ENCODE results near the gene SLC5A10.
"Not testable (repeated sequence)": the region's sequence is repeated elsewhere in the genome, so short reads cannot be mapped to it uniquely, and the experiment has no call there.

The SLC5A10 gene

DNA sequence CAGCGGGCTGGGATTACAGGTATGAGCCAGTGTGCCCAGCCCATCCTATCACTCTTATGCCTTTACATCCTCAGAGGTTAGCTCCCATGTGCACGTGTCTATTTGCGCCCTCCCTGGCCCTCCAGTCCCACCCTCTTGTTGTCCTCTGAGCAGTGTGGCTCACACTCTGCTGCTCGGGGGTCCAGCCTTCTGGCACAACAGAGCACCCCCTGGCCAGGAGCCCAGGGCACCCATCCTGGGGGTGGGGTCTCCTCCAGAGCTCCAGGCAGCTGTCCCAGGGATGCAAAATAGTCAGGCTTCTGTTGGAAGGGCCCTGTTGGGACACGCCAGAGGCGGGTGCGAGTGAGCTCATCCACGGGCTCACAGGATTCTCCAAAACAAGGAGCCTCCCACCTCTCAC is 64.3 kb downstream of the SLC5A10 start:
- H3K4me3 ChIP-seq (ENCODE audit: low read depth in 1 of 2, low read length in 2 of 2): no peak overlapping the region
- no peaks in the 10 kb centered on the region for H3K36me3 ChIP-seq (ENCODE audit: control insufficient read depth in 1 of 2, insufficient read depth in 2 of 2, low read length in 2 of 2)
- no peaks in the 10 kb centered on the region for H3K9me3 ChIP-seq (ENCODE audit: control insufficient read depth in 1 of 2, low read length in 2 of 2)
- H3K27ac ChIP-seq (ENCODE audit: low read depth, low read length): no peak overlapping the region
- peaks cover 6 to 12% of the 10 kb centered on the region in 2 donors for H3K4me1 ChIP-seq (ENCODE audit: control insufficient read depth in 1 of 2, insufficient read depth in 2 of 2, low read length in 2 of 2)
- H3K27me3 ChIP-seq (ENCODE audit: control insufficient read depth in 1 of 2, insufficient read depth in 2 of 2, low read length in 2 of 2): no peaks in the 10 kb centered on the region
- H3K9ac ChIP-seq (ENCODE audit: low read depth in 1 of 2, low read length in 2 of 2): no peak overlapping the region

DNA sequence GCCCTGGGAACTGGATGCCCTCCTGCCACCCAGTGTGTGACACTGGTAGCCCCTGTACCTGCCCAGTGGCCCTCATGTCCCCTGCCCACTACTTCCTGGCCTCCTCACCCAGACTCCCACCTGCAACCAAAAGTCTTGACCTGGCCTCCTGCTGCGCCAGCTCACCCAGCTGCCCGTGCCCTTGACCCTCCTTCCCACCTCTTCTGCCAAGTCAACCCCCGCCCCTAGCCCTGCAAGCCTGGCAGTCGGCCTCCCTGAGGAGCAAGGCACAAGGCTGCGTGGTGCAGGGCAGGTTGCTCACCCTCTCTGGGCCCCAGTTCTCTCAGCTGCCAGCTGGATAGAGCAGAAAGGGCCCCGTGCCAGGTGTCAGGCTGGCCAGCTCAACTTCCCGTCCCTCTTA is 64.9 kb downstream of the SLC5A10 start:
- no peak overlapping the region for H3K9ac ChIP-seq (ENCODE audit: low read depth in 1 of 2, low read length in 2 of 2)
- no peaks in the 10 kb centered on the region for H3K36me3 ChIP-seq (ENCODE audit: control insufficient read depth in 1 of 2, insufficient read depth in 2 of 2, low read length in 2 of 2)
- H3K9me3 ChIP-seq (ENCODE audit: control insufficient read depth in 1 of 2, low read length in 2 of 2): no peaks in the 10 kb centered on the region
- no peak overlapping the region for H3K4me3 ChIP-seq (ENCODE audit: low read depth in 1 of 2, low read length in 2 of 2)
- H3K4me1 ChIP-seq (ENCODE audit: control insufficient read depth in 1 of 2, insufficient read depth in 2 of 2, low read length in 2 of 2): peaks cover under 1 to 6% of the 10 kb centered on the region in 2 donors
- H3K27ac ChIP-seq (ENCODE audit: low read depth, low read length): no peak overlapping the region
- no peaks in the 10 kb centered on the region for H3K27me3 ChIP-seq (ENCODE audit: control insufficient read depth in 1 of 2, insufficient read depth in 2 of 2, low read length in 2 of 2)

DNA sequence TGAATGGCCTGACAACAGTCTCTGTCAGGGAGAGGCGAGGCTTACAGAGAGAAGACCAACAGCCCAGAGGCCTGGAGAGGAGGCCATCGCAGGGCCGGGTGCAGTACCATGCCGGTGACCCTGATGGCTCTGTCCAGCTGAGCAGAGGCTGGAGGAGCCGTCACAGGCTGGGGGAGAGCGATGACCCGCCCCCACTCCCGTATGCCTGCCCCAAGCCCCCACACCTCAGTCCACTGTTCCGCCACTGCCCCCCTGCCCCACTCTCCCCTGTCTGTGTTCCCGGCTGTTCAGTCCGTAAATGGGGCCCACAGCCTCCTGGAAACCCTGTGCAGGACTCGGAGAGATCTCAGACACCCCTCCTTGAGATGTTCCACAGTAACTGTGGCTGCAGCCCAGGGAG is 65.4 kb downstream of the SLC5A10 start:
- no peak overlapping the region for H3K27ac ChIP-seq (ENCODE audit: low read depth, low read length)
- no peaks in the 10 kb centered on the region for H3K9me3 ChIP-seq (ENCODE audit: control insufficient read depth in 1 of 2, low read length in 2 of 2)
- no peaks in the 10 kb centered on the region for H3K36me3 ChIP-seq (ENCODE audit: control insufficient read depth in 1 of 2, insufficient read depth in 2 of 2, low read length in 2 of 2)
- no peak overlapping the region for H3K4me3 ChIP-seq (ENCODE audit: low read depth in 1 of 2, low read length in 2 of 2)
- H3K4me1 ChIP-seq (ENCODE audit: control insufficient read depth in 1 of 2, insufficient read depth in 2 of 2, low read length in 2 of 2): peaks cover 0 to 5% of the 10 kb centered on the region in 2 donors
- H3K27me3 ChIP-seq (ENCODE audit: control insufficient read depth in 1 of 2, insufficient read depth in 2 of 2, low read length in 2 of 2): no peaks in the 10 kb centered on the region
- H3K9ac ChIP-seq (ENCODE audit: low read depth in 1 of 2, low read length in 2 of 2): no peak overlapping the region

DNA sequence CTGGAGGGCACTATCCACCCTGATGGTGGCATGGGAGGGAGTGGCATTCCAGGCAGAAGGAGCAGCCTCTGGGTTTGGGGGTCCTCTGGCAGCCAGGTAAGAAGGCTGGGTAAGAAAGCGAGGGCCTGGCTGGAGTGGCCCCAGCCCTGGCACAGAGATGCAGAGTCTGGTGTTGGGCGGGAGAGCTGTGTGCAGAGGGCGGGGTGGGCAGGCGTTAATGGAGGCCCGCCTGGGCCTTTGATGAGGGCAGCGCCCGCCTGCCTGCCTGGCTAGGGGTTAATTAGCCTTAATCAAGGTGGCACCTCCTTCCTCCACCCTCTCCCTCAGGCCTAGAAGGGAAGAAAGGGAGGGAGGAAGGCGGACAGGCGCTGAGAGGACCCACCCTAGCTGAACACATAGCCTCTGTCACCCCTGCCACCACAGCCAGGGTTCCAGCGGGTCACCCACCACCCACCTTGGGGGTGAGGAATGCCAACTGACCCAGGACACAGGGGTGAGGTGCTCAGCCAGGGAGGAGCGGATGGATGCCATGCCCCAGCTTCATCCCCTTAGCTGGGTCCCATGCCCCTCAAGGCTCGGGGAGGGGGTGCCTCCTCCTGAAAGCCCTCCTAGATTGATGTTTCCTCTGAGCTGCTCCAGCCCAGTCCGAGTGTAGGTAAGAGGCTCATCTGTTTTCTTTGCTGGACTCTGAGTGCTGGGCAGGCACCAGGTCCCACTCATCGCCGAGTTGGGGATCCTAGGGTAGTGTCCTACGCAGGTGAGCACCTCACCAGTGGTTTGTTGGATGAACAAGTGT is 66.0 kb downstream of the SLC5A10 start:
- Histone ChIP-seq H3K9me3 (ENCODE audit: control insufficient read depth in 1 of 2, low read length in 2 of 2) (no peaks in the 10 kb centered on the region), H3K27me3 (ENCODE audit: control insufficient read depth in 1 of 2, insufficient read depth in 2 of 2, low read length in 2 of 2) (no peaks in the 10 kb centered on the region), H3K4me3 (ENCODE audit: low read depth in 1 of 2, low read length in 2 of 2) (no peak overlapping the region), H3K4me1 (ENCODE audit: control insufficient read depth in 1 of 2, insufficient read depth in 2 of 2, low read length in 2 of 2) (peaks cover 0 to 5% of the 10 kb centered on the region in 2 donors), H3K9ac (ENCODE audit: low read depth in 1 of 2, low read length in 2 of 2) (no peak overlapping the region), H3K36me3 (ENCODE audit: control insufficient read depth in 1 of 2, insufficient read depth in 2 of 2, low read length in 2 of 2) (no peaks in the 10 kb centered on the region), H3K27ac (ENCODE audit: low read depth, low read length) (no peak overlapping the region)

DNA sequence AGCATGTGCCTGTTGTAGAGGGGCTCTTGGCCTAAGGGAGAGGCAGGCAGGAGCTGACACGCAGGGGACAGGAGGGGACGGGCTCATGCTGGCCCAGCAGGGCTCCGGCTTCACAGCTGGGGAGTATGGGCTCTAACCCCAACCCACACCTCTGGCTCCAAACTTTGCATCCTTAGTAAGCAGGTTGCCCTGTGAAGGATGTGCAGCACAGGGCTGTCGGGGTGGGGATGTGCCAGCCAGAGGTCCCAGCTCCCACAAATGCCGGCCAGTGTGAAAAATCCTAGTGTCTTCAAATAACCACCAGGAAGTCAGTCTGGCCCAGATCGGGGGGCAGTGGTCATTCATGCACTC is 66.6 kb downstream of the SLC5A10 start:
- H3K27me3 ChIP-seq (ENCODE audit: control insufficient read depth in 1 of 2, insufficient read depth in 2 of 2, low read length in 2 of 2): no peaks in the 10 kb centered on the region
- no peaks in the 10 kb centered on the region for H3K9me3 ChIP-seq (ENCODE audit: control insufficient read depth in 1 of 2, low read length in 2 of 2)
- peaks cover 0 to 5% of the 10 kb centered on the region in 2 donors for H3K4me1 ChIP-seq (ENCODE audit: control insufficient read depth in 1 of 2, insufficient read depth in 2 of 2, low read length in 2 of 2)
- H3K9ac ChIP-seq (ENCODE audit: low read depth in 1 of 2, low read length in 2 of 2): no peak overlapping the region
- H3K27ac ChIP-seq (ENCODE audit: low read depth, low read length): no peak overlapping the region
- H3K4me3 ChIP-seq (ENCODE audit: low read depth in 1 of 2, low read length in 2 of 2): no peak overlapping the region
- H3K36me3 ChIP-seq (ENCODE audit: control insufficient read depth in 1 of 2, insufficient read depth in 2 of 2, low read length in 2 of 2): no peaks in the 10 kb centered on the region

DNA sequence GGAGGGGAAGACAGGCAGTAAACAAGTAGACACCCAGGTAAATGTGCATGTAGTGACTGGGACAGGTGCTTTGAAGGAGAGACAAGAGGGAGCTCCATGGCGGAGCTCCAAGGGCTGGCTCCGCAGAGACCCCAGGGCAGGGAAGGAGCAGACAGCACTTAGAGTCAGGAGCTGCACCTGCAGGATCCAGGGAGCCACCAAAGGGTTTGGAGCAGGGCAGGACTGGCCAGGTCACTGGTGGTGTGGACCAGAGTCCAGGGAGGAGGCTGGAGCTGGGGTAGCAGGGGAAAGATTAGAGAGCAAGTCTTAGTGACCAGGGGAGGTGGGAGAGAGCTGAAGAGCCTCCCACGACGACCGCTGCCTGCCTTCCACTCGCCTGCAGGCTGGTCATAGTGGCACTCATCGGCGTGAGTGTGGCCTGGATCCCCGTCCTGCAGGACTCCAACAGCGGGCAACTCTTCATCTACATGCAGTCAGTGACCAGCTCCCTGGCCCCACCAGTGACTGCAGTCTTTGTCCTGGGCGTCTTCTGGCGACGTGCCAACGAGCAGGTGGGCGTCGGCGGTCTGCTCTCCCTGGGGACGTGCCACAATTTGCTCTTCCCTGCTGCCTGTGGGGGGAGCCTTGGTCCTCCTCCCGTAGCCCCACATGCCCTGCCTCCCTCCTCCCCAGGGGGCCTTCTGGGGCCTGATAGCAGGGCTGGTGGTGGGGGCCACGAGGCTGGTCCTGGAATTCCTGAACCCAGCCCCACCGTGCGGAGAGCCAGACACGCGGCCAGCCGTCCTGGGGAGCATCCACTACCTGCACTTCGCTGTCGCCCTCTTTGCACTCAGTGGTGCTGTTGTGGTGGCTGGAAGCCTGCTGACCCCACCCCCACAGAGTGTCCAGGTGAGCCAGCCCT is 67.3 kb downstream of the SLC5A10 start:
- Histone ChIP-seq H3K4me1 (ENCODE audit: control insufficient read depth in 1 of 2, insufficient read depth in 2 of 2, low read length in 2 of 2) (peaks cover 0 to 5% of the 10 kb centered on the region in 2 donors), H3K27me3 (ENCODE audit: control insufficient read depth in 1 of 2, insufficient read depth in 2 of 2, low read length in 2 of 2) (no peaks in the 10 kb centered on the region), H3K9me3 (ENCODE audit: control insufficient read depth in 1 of 2, low read length in 2 of 2) (no peaks in the 10 kb centered on the region), H3K9ac (ENCODE audit: low read depth in 1 of 2, low read length in 2 of 2) (no peak overlapping the region), H3K36me3 (ENCODE audit: control insufficient read depth in 1 of 2, insufficient read depth in 2 of 2, low read length in 2 of 2) (no peaks in the 10 kb centered on the region), H3K4me3 (ENCODE audit: low read depth in 1 of 2, low read length in 2 of 2) (no peak overlapping the region), H3K27ac (ENCODE audit: low read depth, low read length) (no peak overlapping the region)

DNA sequence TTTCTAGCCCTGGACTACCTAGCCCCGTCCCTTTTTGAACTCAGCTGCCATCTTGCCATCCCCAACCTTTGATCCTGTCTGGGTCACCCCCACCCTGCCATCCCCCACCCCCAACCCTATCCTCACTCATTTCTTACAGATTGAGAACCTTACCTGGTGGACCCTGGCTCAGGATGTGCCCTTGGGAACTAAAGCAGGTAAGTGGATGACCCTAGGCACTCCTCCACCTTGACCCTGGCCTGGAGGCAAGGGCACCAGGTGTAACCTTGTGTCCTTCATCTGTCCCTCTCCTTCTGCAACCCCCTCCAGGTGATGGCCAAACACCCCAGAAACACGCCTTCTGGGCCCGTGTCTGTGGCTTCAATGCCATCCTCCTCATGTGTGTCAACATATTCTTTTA is 68.1 kb downstream of the SLC5A10 start:
- Histone ChIP-seq H3K27me3 (ENCODE audit: control insufficient read depth in 1 of 2, insufficient read depth in 2 of 2, low read length in 2 of 2) (no peaks in the 10 kb centered on the region), H3K36me3 (ENCODE audit: control insufficient read depth in 1 of 2, insufficient read depth in 2 of 2, low read length in 2 of 2) (no peaks in the 10 kb centered on the region), H3K9ac (ENCODE audit: low read depth in 1 of 2, low read length in 2 of 2) (no peak overlapping the region), H3K27ac (ENCODE audit: low read depth, low read length) (no peak overlapping the region), H3K9me3 (ENCODE audit: control insufficient read depth in 1 of 2, low read length in 2 of 2) (no peaks in the 10 kb centered on the region), H3K4me1 (ENCODE audit: control insufficient read depth in 1 of 2, insufficient read depth in 2 of 2, low read length in 2 of 2) (peaks cover 0 to 5% of the 10 kb centered on the region in 2 donors), H3K4me3 (ENCODE audit: low read depth in 1 of 2, low read length in 2 of 2) (no peak overlapping the region)

DNA sequence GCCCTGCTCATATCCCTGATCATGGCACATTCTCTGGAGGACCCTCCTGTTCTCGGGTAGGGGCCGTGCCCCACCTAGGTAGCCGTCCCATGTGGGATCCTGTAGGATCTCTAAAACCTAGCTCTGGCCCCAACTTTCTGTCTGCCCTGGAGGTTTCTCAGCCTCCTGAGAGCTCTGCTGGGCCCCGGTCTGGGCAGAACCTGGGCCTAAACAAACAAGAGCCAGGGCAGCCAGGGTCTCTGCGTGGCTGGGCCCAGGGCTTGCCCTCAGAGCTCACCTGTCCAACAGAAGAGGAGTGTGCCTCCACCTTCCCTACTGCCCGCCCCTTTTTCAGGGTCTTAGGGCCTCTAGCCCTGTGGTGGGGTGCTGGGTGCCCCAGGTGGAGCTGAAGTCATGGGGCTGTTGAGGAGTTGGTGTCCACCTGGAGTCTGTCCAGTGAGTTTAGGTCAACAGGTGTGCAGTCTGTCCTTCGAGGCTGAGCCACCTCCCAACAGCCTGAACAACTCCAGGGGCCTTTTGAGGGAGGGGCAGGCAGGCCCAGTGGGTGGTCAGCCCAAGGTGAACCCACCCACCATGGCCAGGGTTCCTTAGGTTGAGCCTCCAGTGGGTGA is 69.2 kb downstream of the SLC5A10 start:
- not testable (repeated sequence) for H3K36me3 ChIP-seq (ENCODE audit: control insufficient read depth in 1 of 2, insufficient read depth in 2 of 2, low read length in 2 of 2); H3K27ac ChIP-seq (ENCODE audit: low read depth, low read length); H3K27me3 ChIP-seq (ENCODE audit: control insufficient read depth in 1 of 2, insufficient read depth in 2 of 2, low read length in 2 of 2); H3K9ac ChIP-seq (ENCODE audit: low read depth in 1 of 2, low read length in 2 of 2); H3K4me3 ChIP-seq (ENCODE audit: low read depth in 1 of 2, low read length in 2 of 2); H3K4me1 ChIP-seq (ENCODE audit: control insufficient read depth in 1 of 2, insufficient read depth in 2 of 2, low read length in 2 of 2); H3K9me3 ChIP-seq (ENCODE audit: control insufficient read depth in 1 of 2, low read length in 2 of 2)

DNA sequence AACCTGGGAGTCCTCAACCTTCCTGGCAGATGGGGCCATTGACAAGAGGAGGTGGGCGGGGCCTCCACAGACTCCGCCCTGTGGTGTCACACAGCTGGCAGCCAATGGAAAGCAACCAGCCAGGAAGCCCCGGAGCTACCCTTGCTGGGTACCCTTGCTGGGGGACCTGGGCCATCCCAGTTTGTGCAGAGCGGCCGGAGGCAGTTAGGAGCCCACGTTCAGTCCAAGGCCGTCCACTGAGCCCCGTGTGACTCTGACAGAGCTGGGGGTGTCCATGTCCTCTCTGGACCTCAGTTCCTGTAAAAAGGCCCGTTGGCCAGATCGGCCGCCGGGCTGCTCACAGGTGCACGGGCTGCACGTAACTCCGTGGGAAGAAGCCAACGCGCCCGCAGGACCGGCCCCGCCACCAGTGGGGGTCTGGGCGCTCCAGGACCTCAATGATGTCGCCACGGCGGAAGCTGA is 69.7 kb downstream of the SLC5A10 start:
- no peaks in the 10 kb centered on the region for H3K36me3 ChIP-seq (ENCODE audit: control insufficient read depth in 1 of 2, insufficient read depth in 2 of 2, low read length in 2 of 2)
- H3K4me3 ChIP-seq (ENCODE audit: low read depth in 1 of 2, low read length in 2 of 2): no peak overlapping the region
- H3K27ac ChIP-seq (ENCODE audit: low read depth, low read length): no peak overlapping the region
- H3K27me3 ChIP-seq (ENCODE audit: control insufficient read depth in 1 of 2, insufficient read depth in 2 of 2, low read length in 2 of 2): no peaks in the 10 kb centered on the region
- H3K9ac ChIP-seq (ENCODE audit: low read depth in 1 of 2, low read length in 2 of 2): no peak overlapping the region
- peaks cover 0 to 5% of the 10 kb centered on the region in 2 donors for H3K4me1 ChIP-seq (ENCODE audit: control insufficient read depth in 1 of 2, insufficient read depth in 2 of 2, low read length in 2 of 2)
- H3K9me3 ChIP-seq (ENCODE audit: control insufficient read depth in 1 of 2, low read length in 2 of 2): no peaks in the 10 kb centered on the region

DNA sequence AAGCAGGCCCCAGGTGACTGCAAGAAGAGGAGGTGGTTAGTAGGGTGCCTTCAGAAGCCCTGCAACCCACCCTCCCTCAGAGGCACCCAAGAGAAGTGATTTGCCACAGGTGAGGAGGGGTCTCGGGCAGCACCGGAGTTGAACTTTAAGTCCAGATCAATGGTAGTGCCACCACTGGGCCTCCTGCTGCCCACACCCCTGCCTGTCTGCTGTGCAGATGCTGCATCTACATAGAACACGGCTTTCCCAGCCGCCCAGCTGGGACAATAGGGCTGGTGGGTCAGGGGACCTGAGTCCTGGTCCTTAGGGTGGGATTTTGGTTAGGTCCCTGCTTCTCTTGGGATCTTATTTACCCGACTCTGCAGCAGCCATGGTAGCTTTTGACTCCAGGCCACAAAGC is 70.2 kb downstream of the SLC5A10 start:
- H3K27me3 ChIP-seq (ENCODE audit: control insufficient read depth in 1 of 2, insufficient read depth in 2 of 2, low read length in 2 of 2): no peaks in the 10 kb centered on the region
- no peaks in the 10 kb centered on the region for H3K9me3 ChIP-seq (ENCODE audit: control insufficient read depth in 1 of 2, low read length in 2 of 2)
- H3K4me1 ChIP-seq (ENCODE audit: control insufficient read depth in 1 of 2, insufficient read depth in 2 of 2, low read length in 2 of 2): peaks cover 0 to 5% of the 10 kb centered on the region in 2 donors
- no peak overlapping the region for H3K9ac ChIP-seq (ENCODE audit: low read depth in 1 of 2, low read length in 2 of 2)
- no peaks in the 10 kb centered on the region for H3K36me3 ChIP-seq (ENCODE audit: control insufficient read depth in 1 of 2, insufficient read depth in 2 of 2, low read length in 2 of 2)
- no peak overlapping the region for H3K4me3 ChIP-seq (ENCODE audit: low read depth in 1 of 2, low read length in 2 of 2)
- no peak overlapping the region for H3K27ac ChIP-seq (ENCODE audit: low read depth, low read length)
